Activated CD8-positive, alpha-beta memory T cell treated with anti-CD3 and anti-CD28 coated beads for 4 hours (primary cell): ENCODE measurements around the gene MCHR1.
"Not testable (repeated sequence)": the region's sequence is repeated elsewhere in the genome, so short reads cannot be mapped to it uniquely, and the experiment has no call there.

ENCODE experiments used
- DNase-seq, 2 donors: peaks; one replicate each; pipeline ENCODE4 v3.0.0-alpha.2; 2020; ENCODE audit warnings: low read depth in 2 of 2

Gene MCHR1

GRCh38 chr22:40679249-40679963 is at the start of gene MCHR1:
MCHR1 (plus strand) TSS chr22:40679484; CDS start chr22:40679653, 169 bp downstream.
- no peak for DNase-seq

GRCh38 chr22:40631925-40632324 is 47.4 kb upstream of the MCHR1 start:
- no peak for DNase-seq

GRCh38 chr22:40633036-40633435 is 46.2 kb upstream of the MCHR1 start:
- no peak for DNase-seq

- no peak for DNase-seq
These were observed 45.0 kb upstream of the MCHR1 start for GRCh38 chr22:40634119-40634903.

GRCh38 chr22:40635043-40635939 is 44.0 kb upstream of the MCHR1 start:
- DNase-seq: no peak

- DNase-seq: no peak
These were observed 43.3 kb upstream of the MCHR1 start for GRCh38 chr22:40635940-40636379.

GRCh38 chr22:40636380-40637182 is 42.7 kb upstream of the MCHR1 start, which contains the start of gene MRTFA:
MRTFA (minus strand) TSS chr22:40636719.
- peak; percentile 100 for DNase-seq

GRCh38 chr22:40637183-40638150 is 41.8 kb upstream of the MCHR1 start:
- peak in 1 of 2 donors; percentile 33 for DNase-seq

- DNase-seq: no peak
These were observed 41.0 kb upstream of the MCHR1 start for GRCh38 chr22:40638261-40638660.

- DNase-seq: no peak
These were observed 38.0 kb upstream of the MCHR1 start for GRCh38 chr22:40641269-40641668.

- no peak for DNase-seq
These were observed 37.0 kb upstream of the MCHR1 start for GRCh38 chr22:40642316-40642715.

- DNase-seq: no peak
These were observed 33.6 kb upstream of the MCHR1 start for GRCh38 chr22:40645579-40646197.

GRCh38 chr22:40648386-40648785 is 30.9 kb upstream of the MCHR1 start:
- DNase-seq: no peak

GRCh38 chr22:40651057-40651456 is 28.2 kb upstream of the MCHR1 start:
- DNase-seq: no peak

- peak; percentile 59 to 80 for DNase-seq
These were observed 27.5 kb upstream of the MCHR1 start for GRCh38 chr22:40651563-40652501.

GRCh38 chr22:40653361-40653760 is 25.9 kb upstream of the MCHR1 start:
- no peak for DNase-seq

- no peak for DNase-seq
These were observed 24.6 kb upstream of the MCHR1 start for GRCh38 chr22:40654522-40655167.

- DNase-seq: not testable (repeated sequence)
These were observed 23.3 kb upstream of the MCHR1 start for GRCh38 chr22:40655941-40656340.
